Hepatocyte (in vitro differentiated cells): ENCODE measurements around the gene SSH3. TPM values are rescaled to one million over a fixed set of nuclear protein-coding genes. Genes with fewer than 3 reads are reported as not detected.

ENCODE experiments used
- DNase-seq: peaks from one replicate; pipeline ENCODE4 v3.0.0-alpha.2; 2016; ENCODE audit warnings: low spot score
- H2AFZ ChIP-seq: fragments of 200-600 bp; sonication (generic); 2 replicates; pipeline ENCODE4 v1.6.0; 2016; ENCODE audit warnings: antibody characterized with exemption, mild to moderate bottlenecking
- H3K27ac ChIP-seq: fragments of 200-600 bp; sonication (generic); 2 replicates; pipeline ENCODE4 v1.5.1; 2016; ENCODE audit warnings: mild to moderate bottlenecking
- H3K27me3 ChIP-seq: fragments of 200-600 bp; sonication (generic); 2 replicates; pipeline ENCODE4 v1.6.1; 2016
- H3K36me3 ChIP-seq: fragments of 200-600 bp; sonication (generic); replicated peaks from 2 replicates; pipeline ENCODE4 v1.5.1; 2016; ENCODE audit warnings: low read depth; ENCODE audit not compliant: insufficient read depth
- H3K4me1 ChIP-seq: fragments of 200-600 bp; sonication (generic); 2 replicates; pipeline ENCODE4 v1.5.1; 2016; ENCODE audit warnings: mild to moderate bottlenecking, moderate library complexity; ENCODE audit not compliant: insufficient read depth
- H3K4me2 ChIP-seq: fragments of 200-600 bp; sonication (generic); 2 replicates; pipeline ENCODE4 v1.6.0; 2016
- H3K4me3 ChIP-seq: fragments of 200-600 bp; sonication (generic); 2 replicates; pipeline ENCODE4 v1.5.1; 2016; ENCODE audit warnings: mild to moderate bottlenecking
- H3K79me2 ChIP-seq: fragments of 200-600 bp; sonication (generic); 2 replicates; pipeline ENCODE4 v1.6.0; 2017; ENCODE audit warnings: mild to moderate bottlenecking
- H3K9me2 ChIP-seq: fragments of 200-600 bp; sonication (generic); replicated peaks from 2 replicates; pipeline ENCODE4 v1.6.0; 2017; ENCODE audit warnings: mild to moderate bottlenecking; ENCODE audit not compliant: insufficient read depth
- H3K9me3 ChIP-seq: fragments of 200-600 bp; sonication (generic); 2 replicates; pipeline ENCODE4 v1.5.1; 2016; ENCODE audit warnings: low read depth, mild to moderate bottlenecking
- H4K20me1 ChIP-seq: fragments of 200-600 bp; sonication (generic); 2 replicates; pipeline ENCODE4 v1.6.0; 2016; ENCODE audit warnings: mild to moderate bottlenecking; ENCODE audit not compliant: insufficient read depth, poor library complexity, severe bottlenecking
- EZH2 ChIP-seq: fragments of 200-600 bp; sonication (generic); IDR thresholded peaks from 2 replicates; pipeline ENCODE4 v1.6.1; 2016; ENCODE audit warnings: antibody characterized with exemption, mild to moderate bottlenecking, borderline replicate concordance
- EZH2phosphoT487 ChIP-seq: fragments of 200-600 bp; sonication (generic); IDR thresholded peaks from one replicate; pipeline ENCODE4 v1.6.1; 2018; ENCODE audit warnings: antibody characterized with exemption, mild to moderate bottlenecking, low read depth, moderate library complexity; ENCODE audit not compliant: unreplicated experiment, severe bottlenecking
- WGBS: methylation state at CpG from one replicate; pipeline ENCODE4 v1.1.6; 2016; ENCODE audit warnings: low lambda C conversion rate; ENCODE audit errors: missing lambda C conversion rate; 5-methylcytosine and 5-hydroxymethylcytosine counted together
- polyA plus RNA-seq: library from polyadenylated mRNA; unstranded; fragments of >200 nt; fragmentation: Nextera tagmentation; extraction: Ambion mirVana; gene quantifications from 2 replicates; pipeline ENCODE4 v1.2.1, GENCODE V29; 2016
- total RNA-seq: library from RNA; depleted of rRNA; stranded (reverse); fragments of >200 nt; gene quantifications from 2 replicates; pipeline ENCODE4 v1.2.3, GENCODE V29; 2014
- TF ChIP-seq, protein P1 (sequence below): fragments of 200-600 bp; sonication (generic); IDR thresholded peaks from 2 replicates; pipeline ENCODE4 v1.5.1; 2016; ENCODE audit warnings: antibody characterized with exemption, mild to moderate bottlenecking; ENCODE audit not compliant: poor library complexity

SSH3 gene
- total and polyA plus RNA-seq, 2 experiments from 2014 or later: 29.7 to 49.5 TPM

DNA sequence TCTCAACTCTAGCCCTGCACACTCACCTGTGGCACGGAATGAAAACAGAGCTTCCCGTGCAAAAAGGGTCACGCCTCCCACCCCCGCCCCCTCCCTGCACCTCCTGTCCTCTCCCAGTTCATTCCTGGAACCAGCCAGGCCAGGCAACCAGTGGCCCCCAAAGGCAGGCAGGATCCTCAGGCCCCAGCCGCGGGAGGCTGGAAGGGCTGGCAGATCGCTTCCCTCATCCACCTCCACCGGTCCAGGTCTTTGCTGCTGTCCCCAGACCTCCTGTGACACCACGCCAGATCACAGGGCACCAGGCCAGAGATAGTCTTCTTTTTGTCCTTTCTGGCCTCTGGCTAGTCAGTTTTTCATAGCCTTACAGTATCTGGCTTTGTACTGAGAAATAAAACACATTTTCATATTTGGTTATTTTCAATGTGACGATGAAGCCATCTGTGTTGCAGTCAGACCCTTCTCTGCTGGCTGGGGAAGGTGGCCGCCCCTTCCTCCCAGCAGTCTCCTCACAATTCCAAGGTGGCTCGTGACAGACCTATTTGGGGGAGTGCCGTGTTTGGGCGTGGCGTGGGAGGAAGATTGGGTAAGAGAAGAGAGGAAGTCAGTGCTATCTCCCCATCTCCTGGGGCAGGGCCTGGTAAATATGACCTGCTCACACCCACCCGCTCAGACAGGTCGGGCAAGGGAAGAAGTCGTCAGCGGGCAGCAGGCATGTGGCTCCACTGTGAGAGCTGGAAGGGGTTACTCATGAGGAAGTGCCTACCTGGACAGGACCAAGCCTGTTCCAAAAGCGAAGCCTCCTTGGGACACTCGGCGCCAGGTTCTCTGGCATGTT is 9.1 kb downstream of the SSH3 start:
- WGBS: 76% methylated on average over 22 of the region's 22 CpGs
- H3K27ac ChIP-seq: peak overlapping the region; percentile 76
- no peak for DNase-seq
- no peaks in the 10 kb centered on the region for H3K79me2 ChIP-seq
- no peak overlapping the region for H3K4me2 ChIP-seq
- no peaks in the 10 kb centered on the region for H3K36me3 ChIP-seq
- TF ChIP-seq, protein P1, sequence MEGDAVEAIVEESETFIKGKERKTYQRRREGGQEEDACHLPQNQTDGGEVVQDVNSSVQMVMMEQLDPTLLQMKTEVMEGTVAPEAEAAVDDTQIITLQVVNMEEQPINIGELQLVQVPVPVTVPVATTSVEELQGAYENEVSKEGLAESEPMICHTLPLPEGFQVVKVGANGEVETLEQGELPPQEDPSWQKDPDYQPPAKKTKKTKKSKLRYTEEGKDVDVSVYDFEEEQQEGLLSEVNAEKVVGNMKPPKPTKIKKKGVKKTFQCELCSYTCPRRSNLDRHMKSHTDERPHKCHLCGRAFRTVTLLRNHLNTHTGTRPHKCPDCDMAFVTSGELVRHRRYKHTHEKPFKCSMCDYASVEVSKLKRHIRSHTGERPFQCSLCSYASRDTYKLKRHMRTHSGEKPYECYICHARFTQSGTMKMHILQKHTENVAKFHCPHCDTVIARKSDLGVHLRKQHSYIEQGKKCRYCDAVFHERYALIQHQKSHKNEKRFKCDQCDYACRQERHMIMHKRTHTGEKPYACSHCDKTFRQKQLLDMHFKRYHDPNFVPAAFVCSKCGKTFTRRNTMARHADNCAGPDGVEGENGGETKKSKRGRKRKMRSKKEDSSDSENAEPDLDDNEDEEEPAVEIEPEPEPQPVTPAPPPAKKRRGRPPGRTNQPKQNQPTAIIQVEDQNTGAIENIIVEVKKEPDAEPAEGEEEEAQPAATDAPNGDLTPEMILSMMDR: no peak
- no peak for TF ChIP-seq EZH2phosphoT487
- no peaks in the 10 kb centered on the region for H4K20me1 ChIP-seq
- H3K27me3 ChIP-seq: no peaks in the 10 kb centered on the region
- peaks cover 3% of the 10 kb centered on the region for H3K4me1 ChIP-seq
- no peak overlapping the region for H2AFZ ChIP-seq
- H3K9me2 ChIP-seq: no peaks in the 10 kb centered on the region
- no peak overlapping the region for H3K4me3 ChIP-seq
- H3K9me3 ChIP-seq: no peaks in the 10 kb centered on the region

DNA sequence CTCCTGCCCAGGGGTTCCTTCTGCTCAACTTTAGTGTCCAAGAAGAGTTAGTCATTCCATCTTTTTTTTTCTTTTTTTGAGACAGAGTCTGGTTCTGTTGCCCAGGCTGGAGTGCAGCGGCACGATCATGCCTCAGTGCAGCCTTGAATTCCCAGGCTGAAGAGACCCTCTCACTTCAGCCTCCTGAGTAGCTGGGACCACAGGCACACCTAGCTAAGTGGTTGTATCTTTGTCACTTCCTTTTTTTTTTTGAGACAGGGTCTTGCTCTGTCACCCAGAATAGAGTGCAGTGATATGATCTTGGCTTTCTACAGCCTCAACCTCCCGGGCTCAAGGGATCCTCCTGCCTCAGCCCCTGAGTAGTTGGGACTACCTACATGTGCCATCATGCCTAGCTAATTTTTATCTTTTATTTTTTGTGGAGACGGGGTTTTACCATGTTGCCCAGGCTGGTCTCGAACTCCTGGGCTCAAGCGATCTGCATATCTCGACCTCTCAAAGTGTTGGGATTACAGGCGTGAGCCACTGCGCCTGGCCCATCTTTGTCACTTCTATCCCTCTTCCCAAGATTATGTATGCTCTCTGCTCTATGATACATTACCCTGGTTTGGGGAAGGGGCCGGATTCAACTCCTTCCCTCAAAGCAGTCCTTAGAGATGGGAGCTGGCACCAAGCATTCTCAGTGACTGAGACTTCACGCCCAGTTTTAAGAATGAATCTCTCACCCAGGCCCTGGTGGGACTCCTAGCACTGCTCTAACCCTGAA is 10.0 kb downstream of the SSH3 start:
- DNase-seq: no peak
- Histone ChIP-seq H3K36me3 (no peaks in the 10 kb centered on the region), H3K4me3 (no peak overlapping the region), H3K4me2 (no peak overlapping the region), H3K9me2 (no peaks in the 10 kb centered on the region), H3K79me2 (no peaks in the 10 kb centered on the region), H3K4me1 (peaks cover 3% of the 10 kb centered on the region), H4K20me1 (no peaks in the 10 kb centered on the region), H2AFZ (no peak overlapping the region), H3K27ac (peak overlapping the region; percentile 76), H3K27me3 (no peaks in the 10 kb centered on the region), H3K9me3 (no peaks in the 10 kb centered on the region)
- TF ChIP-seq EZH2phosphoT487 (no peak), EZH2 (no peak)
- TF ChIP-seq, protein P1: no peak
- 91% methylated on average over 11 of the region's 11 CpGs for WGBS

GRCh38 chr11:67314218-67314617 is 10.9 kb downstream of the SSH3 start:
- Histone ChIP-seq H3K79me2 (peaks cover 6% of the 10 kb centered on the region), H3K4me2 (no peak overlapping the region), H3K9me2 (no peaks in the 10 kb centered on the region), H3K27ac (no peak overlapping the region), H4K20me1 (no peaks in the 10 kb centered on the region), H3K27me3 (no peaks in the 10 kb centered on the region), H3K9me3 (no peaks in the 10 kb centered on the region), H3K4me3 (no peak overlapping the region), H3K36me3 (no peaks in the 10 kb centered on the region), H2AFZ (no peak overlapping the region), H3K4me1 (peaks cover 3% of the 10 kb centered on the region)
- no peak for DNase-seq
- whole genome bisulfite sequencing: 87% methylated on average over 2 of the region's 2 CpGs
- TF ChIP-seq, protein P1: no peak
- TF ChIP-seq EZH2phosphoT487 (no peak), EZH2 (no peak)
